CD14-positive monocyte (primary cell): ENCODE measurements around the gene CNTNAP2. TPM values are rescaled to one million over a fixed set of nuclear protein-coding genes. Genes with fewer than 3 reads are reported as not detected.

Experiments used
- DNase-seq, 3 donors: peaks; one replicate each; pipeline ENCODE4 v3.0.0-alpha.2; 2011 to 2022
- H2AFZ ChIP-seq: 2 replicates; pipeline ENCODE4 v1.6.0; 2012; ENCODE audit warnings: mild to moderate bottlenecking, low read depth, low read length, inconsistent platforms; ENCODE audit not compliant: insufficient read depth, poor library complexity, severe bottlenecking
- H3K27ac ChIP-seq, 2 donors: 1 replicate in 1 of 2; 2 replicates in 1 of 2; pipeline ENCODE4 v1.5.1; 2012 to 2013; ENCODE audit warnings: low read length in 2 of 2, control low read depth in 1 of 2, inconsistent platforms in 1 of 2, low read depth in 1 of 2, mild to moderate bottlenecking in 1 of 2
- H3K27me3 ChIP-seq, 2 donors: one replicate each; pipeline versions ENCODE4 v1.6.0 to v1.6.1; 2011 to 2013; ENCODE audit warnings: low read length in 2 of 2; ENCODE audit not compliant: control insufficient read depth in 2 of 2, insufficient read depth in 2 of 2
- H3K36me3 ChIP-seq, 2 donors: replicated peaks in 1 of 2; 1 replicate in 1 of 2; 2 replicates in 1 of 2; pipeline versions ENCODE4 v1.5.1 to v1.6.1; 2012 to 2013; ENCODE audit warnings: low read length in 2 of 2, control low read depth in 1 of 2, inconsistent platforms in 1 of 2, mild to moderate bottlenecking in 1 of 2; ENCODE audit not compliant: insufficient read depth in 2 of 2, control insufficient read depth in 1 of 2
- H3K4me1 ChIP-seq, 2 donors: 1 replicate in 1 of 2; 2 replicates in 1 of 2; pipeline versions ENCODE4 v1.5.1 to v1.6.1; 2012 to 2013; ENCODE audit warnings: low read length in 2 of 2, control low read depth in 1 of 2, inconsistent platforms in 1 of 2, mild to moderate bottlenecking in 1 of 2, moderate library complexity in 1 of 2; ENCODE audit not compliant: insufficient read depth in 2 of 2, control insufficient read depth in 1 of 2
- H3K4me2 ChIP-seq: replicated peaks from 2 replicates; pipeline ENCODE3; 2012; ENCODE audit warnings: low read length, moderate library complexity, mild to moderate bottlenecking; ENCODE audit not compliant: poor library complexity, severe bottlenecking; ENCODE audit errors: extremely low read depth
- H3K4me3 ChIP-seq, 3 experiments: fragments of 200-600 bp in 1 of 3; sonication (generic) in 1 of 3; replicated peaks in 1 of 3; 1 replicate in 2 of 3; 2 replicates in 1 of 3; pipeline ENCODE4 v1.5.1; 2011 to 2013; ENCODE audit warnings: low read length in 3 of 3, mild to moderate bottlenecking in 3 of 3, control low read depth in 2 of 3, low read depth in 2 of 3, inconsistent platforms in 1 of 3, moderate library complexity in 1 of 3
- H3K79me2 ChIP-seq: 2 replicates; pipeline ENCODE4 v1.6.0; 2012; ENCODE audit warnings: mild to moderate bottlenecking, control low read depth, inconsistent platforms, low read length, moderate library complexity; ENCODE audit not compliant: insufficient read depth
- H3K9ac ChIP-seq: 2 replicates; pipeline ENCODE4 v1.6.0; 2017; ENCODE audit warnings: low read length, mild to moderate bottlenecking; ENCODE audit not compliant: insufficient read depth, poor library complexity, severe bottlenecking
- H3K9me3 ChIP-seq, 2 donors: replicated peaks in 1 of 2; 1 replicate in 1 of 2; 2 replicates in 1 of 2; pipeline versions ENCODE4 v1.5.1 to v1.6.1; 2012 to 2013; ENCODE audit warnings: low read length in 2 of 2, control low read depth in 1 of 2; ENCODE audit not compliant: control insufficient read depth in 1 of 2, insufficient read depth in 1 of 2
- H4K20me1 ChIP-seq: 2 replicates; pipeline ENCODE4 v1.6.0; 2012; ENCODE audit warnings: mild to moderate bottlenecking, low read length, control low read depth, moderate library complexity; ENCODE audit not compliant: insufficient read depth
- H3K27ac Mint-ChIP-seq, 7 donors: one replicate each; pipeline ENCODE4 v1.8.0; 2020; ENCODE audit warnings: mild to moderate bottlenecking in 7 of 7, mixed read lengths in 7 of 7, moderate library complexity in 6 of 7, inconsistent platforms in 2 of 7
- H3K27me3 Mint-ChIP-seq, 3 donors: one replicate each; pipeline ENCODE4 v1.8.0; 2021 to 2022; ENCODE audit warnings: low read depth in 3 of 3, mild to moderate bottlenecking in 3 of 3, mixed read lengths in 3 of 3, moderate library complexity in 3 of 3, inconsistent platforms in 1 of 3
- H3K36me3 Mint-ChIP-seq, 2 donors: one replicate each; pipeline ENCODE4 v1.8.0; 2020; ENCODE audit warnings: mixed read lengths in 2 of 2, inconsistent platforms in 1 of 2, mild to moderate bottlenecking in 1 of 2
- H3K4me1 Mint-ChIP-seq: one replicate; pipeline ENCODE4 v1.8.0; 2020; ENCODE audit warnings: mild to moderate bottlenecking, mixed read lengths
- H3K4me3 Mint-ChIP-seq, 2 donors: one replicate each; pipeline ENCODE4 v1.8.0; 2020; ENCODE audit warnings: mild to moderate bottlenecking in 2 of 2, mixed read lengths in 2 of 2, moderate library complexity in 1 of 2
- H3K9me3 Mint-ChIP-seq, 7 donors: one replicate each; pipeline ENCODE4 v1.8.0; 2020 to 2022; ENCODE audit warnings: mixed read lengths in 7 of 7, mild to moderate bottlenecking in 6 of 7, moderate library complexity in 6 of 7, inconsistent platforms in 2 of 7
- CTCF ChIP-seq: fragments of 200-600 bp; IDR thresholded peaks from one replicate; pipeline ENCODE4 v1.8.0; 2022; ENCODE audit warnings: antibody characterized with exemption, mild to moderate bottlenecking
- WGBS: methylation state at CpG from one replicate; pipeline ENCODE4 v1.1.5; 2013; ENCODE audit warnings: missing lambda C conversion rate; ENCODE audit not compliant: insufficient coverage; 5-methylcytosine and 5-hydroxymethylcytosine counted together
- intact Hi-C, 2 donors: fragments of 100-400 bp; cut with micrococcal nuclease; formaldehyde crosslinking; loops; one replicate each; pipeline versions ENCODE4 v1.15.0 to v1.15.1; 2023
- polyA plus RNA-seq, 3 donors: library from polyadenylated mRNA; depleted of rRNA in 1 of 3; unstranded in 2 of 3; stranded (reverse) in 1 of 3; fragments of 300-500 nt in 2 of 3; fragments of >200 nt in 1 of 3; fragmentation: Illumina TruSeq in 2 of 3; gene quantifications; 1 replicate in 2 of 3; 2 replicates in 1 of 3; pipeline ENCODE4 v1.2.3, GENCODE V29; 2012 to 2021

CNTNAP2 gene
- polyA plus RNA-seq, 3 donors, result 0.01 TPM; not detected in 2

GRCh38 chr7:146728141-146728540, 611.5 kb downstream of the CNTNAP2 start:
- Mint-ChIP-seq H3K4me1 (no peaks in the 10 kb centered on the region), H3K27me3 (no peaks in the 10 kb centered on the region), H3K36me3 (no peaks in the 10 kb centered on the region), H3K4me3 (no peak overlapping the region), H3K9me3 (peaks cover 0 to 7% (median 2%) of the 10 kb centered on the region in 7 donors), H3K27ac (no peak overlapping the region)
- Histone ChIP-seq H3K4me3 (no peak overlapping the region), H3K27ac (no peak overlapping the region), H3K9me3 (peaks cover 0 to 2% of the 10 kb centered on the region in 2 donors), H3K4me2 (no peak overlapping the region), H4K20me1 (no peaks in the 10 kb centered on the region), H2AFZ (no peak overlapping the region), H3K27me3 (no peaks in the 10 kb centered on the region), H3K36me3 (no peaks in the 10 kb centered on the region), H3K9ac (no peak overlapping the region), H3K4me1 (no peaks in the 10 kb centered on the region), H3K79me2 (no peaks in the 10 kb centered on the region)
- intact Hi-C loops, result no loop called here
- WGBS, result 100% methylated on average over 3 of the region's 5 CpGs
- DNase-seq, result no peak
- no peak for TF ChIP-seq CTCF

DNA sequence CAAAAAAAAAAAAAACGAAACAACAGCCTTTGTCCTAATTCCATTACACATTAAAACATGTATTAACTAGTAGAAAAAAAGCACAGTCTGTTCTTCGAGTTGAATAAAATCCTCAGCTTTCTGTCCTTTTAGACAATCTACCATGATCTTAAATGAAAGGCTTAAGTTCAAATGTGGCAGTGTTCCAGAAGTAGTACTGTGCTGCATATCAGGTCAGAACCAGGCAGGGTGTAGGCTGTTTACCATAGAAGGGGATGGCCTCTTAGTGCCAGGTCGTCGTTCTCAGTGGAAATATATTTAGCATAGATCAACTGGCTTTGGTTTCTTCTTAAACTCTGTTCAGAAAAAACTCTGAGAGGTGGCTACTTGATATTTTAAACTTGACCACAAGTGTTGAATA, 612.0 kb downstream of the CNTNAP2 start:
- Histone ChIP-seq H3K9ac (no peak overlapping the region), H3K9me3 (peaks cover 0 to 2% of the 10 kb centered on the region in 2 donors), H3K4me2 (no peak overlapping the region), H3K4me1 (no peaks in the 10 kb centered on the region), H4K20me1 (no peaks in the 10 kb centered on the region), H3K4me3 (no peak overlapping the region), H3K36me3 (no peaks in the 10 kb centered on the region), H3K79me2 (no peaks in the 10 kb centered on the region), H3K27me3 (no peaks in the 10 kb centered on the region), H3K27ac (no peak overlapping the region), H2AFZ (no peak overlapping the region)
- intact Hi-C loops, result no loop called here
- TF ChIP-seq CTCF, result no peak
- Mint-ChIP-seq H3K27me3 (no peaks in the 10 kb centered on the region), H3K36me3 (no peaks in the 10 kb centered on the region), H3K4me3 (no peak overlapping the region), H3K27ac (no peak overlapping the region), H3K4me1 (no peaks in the 10 kb centered on the region), H3K9me3 (peaks cover 0 to 6% (median 2%) of the 10 kb centered on the region in 7 donors)
- no CpG with 5 or more reads among the region's 4 CpGs for WGBS
- DNase-seq, result no peak
